ENCODE data around the gene L3MBTL4.

DNA sequence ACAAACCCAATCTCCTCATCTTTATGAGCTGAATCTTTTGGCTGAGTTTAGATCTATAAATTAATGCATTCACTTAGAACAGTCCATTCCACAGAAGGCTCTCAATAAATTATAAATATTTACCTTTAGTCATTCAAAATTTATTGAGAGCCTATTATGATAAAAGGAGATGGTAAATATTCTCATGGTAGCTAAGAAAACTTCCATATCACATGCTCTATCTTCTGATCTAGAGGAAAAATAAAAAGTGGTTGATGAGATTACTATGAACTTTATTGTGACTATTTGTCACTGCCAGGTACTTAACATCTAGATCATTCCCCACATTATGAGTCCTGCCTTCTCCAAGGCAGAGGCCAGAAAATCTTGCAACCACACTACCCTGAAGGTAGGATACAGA is 62.4 kb downstream of the L3MBTL4 start:
- TF ChIP-seq POLR2A (IDR thresholded peaks at IDR 0.05): no peak
- TF ChIP-seq, protein P1, sequence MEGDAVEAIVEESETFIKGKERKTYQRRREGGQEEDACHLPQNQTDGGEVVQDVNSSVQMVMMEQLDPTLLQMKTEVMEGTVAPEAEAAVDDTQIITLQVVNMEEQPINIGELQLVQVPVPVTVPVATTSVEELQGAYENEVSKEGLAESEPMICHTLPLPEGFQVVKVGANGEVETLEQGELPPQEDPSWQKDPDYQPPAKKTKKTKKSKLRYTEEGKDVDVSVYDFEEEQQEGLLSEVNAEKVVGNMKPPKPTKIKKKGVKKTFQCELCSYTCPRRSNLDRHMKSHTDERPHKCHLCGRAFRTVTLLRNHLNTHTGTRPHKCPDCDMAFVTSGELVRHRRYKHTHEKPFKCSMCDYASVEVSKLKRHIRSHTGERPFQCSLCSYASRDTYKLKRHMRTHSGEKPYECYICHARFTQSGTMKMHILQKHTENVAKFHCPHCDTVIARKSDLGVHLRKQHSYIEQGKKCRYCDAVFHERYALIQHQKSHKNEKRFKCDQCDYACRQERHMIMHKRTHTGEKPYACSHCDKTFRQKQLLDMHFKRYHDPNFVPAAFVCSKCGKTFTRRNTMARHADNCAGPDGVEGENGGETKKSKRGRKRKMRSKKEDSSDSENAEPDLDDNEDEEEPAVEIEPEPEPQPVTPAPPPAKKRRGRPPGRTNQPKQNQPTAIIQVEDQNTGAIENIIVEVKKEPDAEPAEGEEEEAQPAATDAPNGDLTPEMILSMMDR (IDR thresholded peaks at IDR 0.05): no peak

Data from adrenal gland (tissue), 5 donors.